LNCAP (cell line): Measurements from ENCODE around the gene VPS35L.

Experiments used
- TF ChIP-seq, protein P1 (sequence below): fragments of 450-650 bp; IDR thresholded peaks from 2 replicates; pipeline ENCODE4 v1.5.1; 2017; ENCODE audit warnings: mild to moderate bottlenecking

VPS35L gene

DNA sequence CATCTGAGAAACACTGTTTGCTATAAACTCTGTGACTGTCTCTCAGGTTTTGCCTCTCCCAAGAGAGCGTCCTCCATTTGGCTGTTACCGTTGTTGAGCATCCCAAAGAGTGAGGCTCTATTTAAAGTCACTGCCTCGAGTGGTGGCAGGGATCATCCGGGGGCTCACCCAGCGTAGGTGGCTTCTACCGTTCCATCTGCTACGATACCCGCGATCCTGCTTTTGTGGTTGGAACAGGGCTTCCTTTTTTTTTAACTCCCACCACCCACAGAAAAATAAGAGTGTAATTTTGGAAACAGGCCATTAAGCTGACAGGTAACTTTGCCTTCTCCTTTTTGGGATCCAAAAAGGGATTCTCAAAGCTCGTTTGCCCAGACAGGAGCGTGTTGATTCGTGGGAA lies 126.1 kb downstream of the VPS35L start:
- TF ChIP-seq, protein P1, sequence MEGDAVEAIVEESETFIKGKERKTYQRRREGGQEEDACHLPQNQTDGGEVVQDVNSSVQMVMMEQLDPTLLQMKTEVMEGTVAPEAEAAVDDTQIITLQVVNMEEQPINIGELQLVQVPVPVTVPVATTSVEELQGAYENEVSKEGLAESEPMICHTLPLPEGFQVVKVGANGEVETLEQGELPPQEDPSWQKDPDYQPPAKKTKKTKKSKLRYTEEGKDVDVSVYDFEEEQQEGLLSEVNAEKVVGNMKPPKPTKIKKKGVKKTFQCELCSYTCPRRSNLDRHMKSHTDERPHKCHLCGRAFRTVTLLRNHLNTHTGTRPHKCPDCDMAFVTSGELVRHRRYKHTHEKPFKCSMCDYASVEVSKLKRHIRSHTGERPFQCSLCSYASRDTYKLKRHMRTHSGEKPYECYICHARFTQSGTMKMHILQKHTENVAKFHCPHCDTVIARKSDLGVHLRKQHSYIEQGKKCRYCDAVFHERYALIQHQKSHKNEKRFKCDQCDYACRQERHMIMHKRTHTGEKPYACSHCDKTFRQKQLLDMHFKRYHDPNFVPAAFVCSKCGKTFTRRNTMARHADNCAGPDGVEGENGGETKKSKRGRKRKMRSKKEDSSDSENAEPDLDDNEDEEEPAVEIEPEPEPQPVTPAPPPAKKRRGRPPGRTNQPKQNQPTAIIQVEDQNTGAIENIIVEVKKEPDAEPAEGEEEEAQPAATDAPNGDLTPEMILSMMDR = no peak

DNA sequence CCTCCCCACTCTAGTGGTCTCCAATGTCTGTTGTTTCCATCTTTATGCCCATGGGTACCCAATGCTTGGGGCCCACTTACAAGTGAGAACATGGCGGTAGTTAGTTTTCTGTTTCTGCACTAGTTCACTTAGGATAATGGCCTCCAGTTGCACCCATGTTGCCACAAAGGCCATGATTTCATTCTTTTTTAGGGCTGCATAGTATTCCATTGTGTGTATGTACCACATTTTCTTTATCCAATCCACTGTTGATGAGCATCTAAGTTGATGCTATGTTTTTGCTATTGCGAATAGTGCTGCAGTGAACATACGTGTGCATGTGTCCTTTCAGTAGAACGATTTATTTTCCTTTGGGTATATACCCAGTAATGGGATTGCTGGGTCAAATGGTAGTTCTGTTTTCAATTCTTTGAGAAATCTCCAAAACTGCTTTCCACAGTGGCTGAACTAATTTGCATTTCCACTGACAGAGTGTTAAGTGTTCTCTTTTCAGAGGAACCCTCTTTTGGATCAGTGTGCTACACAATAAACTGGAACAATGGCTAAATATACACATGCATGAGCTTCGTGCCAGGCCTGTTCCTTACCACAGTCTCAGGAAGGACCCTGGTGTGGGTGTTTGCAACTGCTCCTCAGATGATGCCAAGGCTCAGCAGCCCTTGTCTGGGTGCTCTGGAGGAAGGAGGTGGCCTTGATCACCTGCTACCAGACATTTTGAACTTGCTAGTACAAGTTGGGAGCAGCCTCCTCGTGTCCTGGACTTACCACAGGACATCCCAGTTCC lies 128.1 kb downstream of the VPS35L start:
- TF ChIP-seq, protein P1 = no peak

DNA sequence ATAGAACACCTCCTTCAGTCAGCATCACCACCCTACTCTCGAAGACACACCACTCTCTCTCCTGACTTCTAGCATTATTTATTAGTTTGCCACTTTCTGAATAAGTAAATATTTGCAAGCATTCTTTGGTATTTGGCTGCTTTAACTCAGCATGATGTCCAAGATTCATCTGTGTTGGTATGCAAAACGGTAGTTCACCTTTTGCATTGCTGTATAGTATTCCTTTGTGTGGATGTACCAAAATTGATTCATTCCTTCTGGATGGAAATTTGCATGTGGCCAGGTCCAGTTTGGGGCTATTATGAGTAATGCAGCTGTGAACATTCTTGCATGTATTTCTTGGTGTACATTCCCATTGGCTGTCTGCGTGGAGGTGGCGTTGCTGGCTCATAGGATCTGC lies 129.7 kb downstream of the VPS35L start:
- TF ChIP-seq, protein P1 = no peak

DNA sequence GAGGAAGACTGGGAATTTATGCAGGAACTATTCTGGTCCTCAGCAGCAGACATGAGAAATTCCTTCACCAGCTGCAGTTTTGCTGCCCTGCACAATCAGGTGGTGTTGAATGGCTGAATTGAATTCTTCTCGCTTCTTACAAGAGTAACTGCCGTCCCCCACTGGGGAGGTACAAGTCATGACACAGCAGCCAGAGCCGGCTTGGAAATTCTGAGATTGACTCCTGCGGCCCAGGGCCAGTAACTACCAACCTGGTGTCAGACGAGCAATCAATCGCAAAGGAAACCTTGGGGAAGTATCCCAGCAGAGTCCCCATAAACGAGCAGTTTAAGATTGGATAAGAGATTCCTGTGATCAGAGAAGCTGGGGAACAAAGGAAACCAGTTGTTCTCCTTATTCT lies 131.8 kb downstream of the VPS35L start:
- TF ChIP-seq, protein P1 = no peak

DNA sequence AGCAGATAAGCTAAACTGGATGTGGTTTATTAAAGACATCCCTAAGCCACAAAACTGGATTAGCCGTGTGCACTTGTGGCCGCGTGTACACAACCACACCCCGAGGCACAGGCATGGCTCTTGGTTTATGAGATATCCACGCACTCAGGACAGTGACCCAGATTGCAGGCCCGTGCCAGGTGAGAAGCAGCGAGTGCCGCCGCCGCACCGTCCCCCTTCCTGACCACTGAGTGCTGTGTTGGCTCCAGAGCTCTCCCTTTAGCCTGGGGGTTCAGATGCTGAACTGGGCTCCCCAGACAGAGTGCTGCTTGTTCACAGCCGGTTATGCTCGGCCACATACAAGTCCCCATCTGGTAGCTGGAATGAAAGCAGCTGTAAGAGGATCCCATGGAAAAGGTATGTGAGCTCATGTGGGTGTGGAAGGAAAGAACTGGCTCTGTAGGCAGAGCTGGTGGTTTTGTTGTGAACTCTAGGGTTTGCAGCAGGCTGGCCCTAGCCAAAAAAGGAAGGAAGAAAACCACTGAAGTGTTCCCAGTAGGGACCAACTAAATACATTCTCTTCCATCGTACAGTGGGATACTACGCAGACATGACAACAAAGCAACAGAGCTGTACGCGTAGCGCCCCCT lies 133.0 kb downstream of the VPS35L start:
- TF ChIP-seq, protein P1 = no peak

DNA sequence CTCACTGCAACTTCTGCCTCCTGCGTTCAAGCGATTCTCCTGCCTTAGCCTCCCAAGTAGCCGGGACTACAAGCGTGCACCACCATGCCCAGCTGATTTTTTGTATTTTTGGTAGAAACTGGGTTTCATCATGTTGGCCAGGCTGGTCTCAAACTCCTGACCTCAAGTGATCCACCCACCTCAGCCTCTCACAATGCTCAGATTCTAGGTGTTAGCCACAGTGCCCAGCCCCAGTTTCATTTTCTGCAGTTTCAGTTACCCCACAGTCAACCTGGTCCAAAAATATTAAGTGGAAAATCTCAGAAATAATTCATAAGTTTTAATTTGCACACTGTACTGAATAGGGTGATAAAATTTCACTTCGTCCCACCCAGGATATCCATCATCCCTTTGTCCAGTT lies 133.8 kb downstream of the VPS35L start:
- TF ChIP-seq, protein P1 = no peak

GRCh38 chr16:19690196-19690595 lies 134.7 kb downstream of the VPS35L start:
- TF ChIP-seq, protein P1 = no peak
